IPS-18a (cell line): Measurements from ENCODE around the gene UBN2.

Experiments
- H3K27ac ChIP-seq: one replicate; pipeline ENCODE4 v1.5.1; 2013; ENCODE audit warnings: low read length
- H3K27me3 ChIP-seq: one replicate; pipeline ENCODE4 v1.6.1; 2013; ENCODE audit warnings: mild to moderate bottlenecking, low read length; ENCODE audit not compliant: control insufficient read depth, insufficient read depth
- H3K36me3 ChIP-seq: one replicate; pipeline ENCODE4 v1.6.1; 2013; ENCODE audit warnings: low read depth, low read length; ENCODE audit not compliant: control insufficient read depth
- H3K4me1 ChIP-seq: one replicate; pipeline ENCODE4 v1.6.1; 2013; ENCODE audit warnings: low read depth, low read length; ENCODE audit not compliant: control insufficient read depth
- H3K4me3 ChIP-seq: one replicate; pipeline ENCODE4 v1.5.1; 2013; ENCODE audit warnings: low read length
- H3K9ac ChIP-seq: one replicate; pipeline ENCODE4 v1.6.1; 2013; ENCODE audit warnings: mild to moderate bottlenecking, low read length, moderate library complexity
- H3K9me3 ChIP-seq: one replicate; pipeline ENCODE4 v1.6.1; 2013; ENCODE audit warnings: low read depth, low read length; ENCODE audit not compliant: control insufficient read depth

UBN2 gene

DNA sequence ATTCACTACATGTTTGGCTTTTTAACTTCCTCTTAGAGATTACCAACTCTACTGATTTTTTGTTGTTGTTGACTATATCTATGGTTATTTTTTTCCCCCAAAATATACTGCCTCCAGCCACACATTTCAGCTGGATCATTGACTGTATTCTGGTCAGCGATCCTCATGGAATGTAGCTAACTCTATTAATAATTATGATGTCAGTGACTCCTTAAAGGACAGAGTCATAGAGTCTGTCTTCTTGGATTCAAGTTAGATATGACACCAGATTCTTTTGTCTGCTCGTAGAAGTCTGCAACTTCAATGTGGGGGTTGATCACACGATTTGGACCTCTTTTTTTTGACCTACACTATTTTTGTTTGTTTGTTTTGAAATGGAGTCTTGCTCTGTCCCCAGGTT lies 33.2 kb downstream of the UBN2 start:
- Histone ChIP-seq H3K27ac (no peak overlapping the region), H3K9me3 (no peaks in the 10 kb centered on the region), H3K4me1 (no peaks in the 10 kb centered on the region), H3K27me3 (no peaks in the 10 kb centered on the region), H3K4me3 (no peak overlapping the region), H3K36me3 (peaks cover 53% of the 10 kb centered on the region), H3K9ac (no peak overlapping the region)

GRCh38 chr7:139265673-139266072 lies 34.6 kb downstream of the UBN2 start:
- Histone ChIP-seq H3K9me3 (no peaks in the 10 kb centered on the region), H3K27ac (no peak overlapping the region), H3K9ac (no peak overlapping the region), H3K4me3 (no peak overlapping the region), H3K27me3 (no peaks in the 10 kb centered on the region), H3K36me3 (peaks cover 47% of the 10 kb centered on the region), H3K4me1 (no peaks in the 10 kb centered on the region)

DNA sequence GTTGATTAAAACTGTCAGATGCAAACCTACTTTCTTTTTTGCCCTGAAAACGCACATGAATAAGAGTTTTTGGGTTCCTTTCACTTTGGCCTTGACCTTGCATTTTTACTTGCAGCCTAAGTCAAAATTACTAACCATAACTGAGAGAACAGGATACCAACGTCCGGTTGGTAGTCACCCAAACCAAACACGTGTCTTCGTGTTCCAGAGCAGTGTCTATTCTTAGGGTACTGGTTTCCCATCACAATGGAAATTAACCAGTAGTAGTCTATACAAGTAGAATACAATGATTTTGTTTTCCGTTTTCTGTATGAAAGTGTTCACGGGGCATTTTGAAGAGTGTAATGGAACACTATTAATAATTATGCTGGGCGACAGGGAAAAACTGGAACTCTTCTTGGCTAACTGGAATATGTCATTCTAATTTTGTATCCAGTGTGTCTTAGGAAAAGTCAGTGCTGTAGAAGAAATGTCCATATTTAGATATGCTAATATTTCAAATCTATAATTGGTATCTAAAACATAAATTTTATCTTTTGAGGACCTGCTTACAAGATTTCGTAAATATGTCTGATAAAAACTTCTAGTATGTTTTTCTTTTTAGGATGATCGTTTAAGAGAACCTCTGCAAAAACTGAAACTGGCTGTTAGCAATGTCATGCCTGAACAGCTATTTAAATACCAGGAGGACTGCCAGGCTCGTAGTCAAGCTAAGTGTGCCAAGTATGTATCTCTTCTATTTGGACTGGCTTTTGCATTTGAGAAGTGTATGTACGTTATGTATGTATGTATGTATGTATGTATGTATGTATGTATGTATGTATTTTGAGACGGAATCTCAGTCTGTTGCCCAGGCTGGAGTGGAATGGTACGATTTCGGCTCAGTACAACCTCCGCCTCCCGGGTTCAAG lies 40.9 kb downstream of the UBN2 start:
- Histone ChIP-seq H3K27ac (no peak overlapping the region), H3K27me3 (no peaks in the 10 kb centered on the region), H3K9me3 (no peaks in the 10 kb centered on the region), H3K4me1 (no peaks in the 10 kb centered on the region), H3K4me3 (no peak overlapping the region), H3K9ac (no peak overlapping the region), H3K36me3 (peaks cover 53% of the 10 kb centered on the region)

DNA sequence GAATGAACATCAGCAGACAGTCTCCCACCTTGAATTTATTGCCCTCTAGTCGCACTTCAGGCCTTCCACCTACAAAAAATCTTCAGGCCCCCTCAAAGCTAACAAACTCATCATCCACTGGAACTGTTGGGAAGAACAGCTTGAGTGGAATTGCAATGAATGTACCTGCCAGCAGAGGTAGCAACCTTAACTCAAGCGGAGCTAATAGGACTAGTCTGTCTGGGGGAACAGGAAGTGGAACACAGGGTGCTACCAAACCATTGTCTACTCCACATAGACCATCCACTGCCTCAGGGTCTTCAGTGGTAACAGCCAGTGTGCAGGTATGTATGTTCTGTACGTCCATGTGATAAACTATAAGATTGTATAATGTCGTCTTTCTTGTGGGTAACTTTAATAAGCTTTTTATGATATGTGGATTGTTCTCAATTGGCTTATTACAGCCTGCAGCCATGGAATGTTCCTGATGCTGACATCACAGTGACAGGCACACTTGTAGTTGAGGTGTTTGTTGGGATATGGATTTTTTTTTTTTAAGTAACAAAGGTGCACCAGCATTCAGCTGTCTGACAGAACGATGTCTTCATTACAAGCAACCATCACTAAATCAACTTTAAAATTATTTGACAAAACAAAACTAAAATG lies 53.3 kb downstream of the UBN2 start:
- Histone ChIP-seq H3K9me3 (no peaks in the 10 kb centered on the region), H3K4me3 (no peak overlapping the region), H3K4me1 (no peaks in the 10 kb centered on the region), H3K27me3 (no peaks in the 10 kb centered on the region), H3K36me3 (peaks cover 24% of the 10 kb centered on the region), H3K27ac (no peak overlapping the region), H3K9ac (no peak overlapping the region)

- Histone ChIP-seq H3K27me3 (no peaks in the 10 kb centered on the region), H3K36me3 (peaks cover 19% of the 10 kb centered on the region), H3K9ac (no peak overlapping the region), H3K27ac (no peak overlapping the region), H3K4me3 (no peak overlapping the region), H3K9me3 (no peaks in the 10 kb centered on the region), H3K4me1 (no peaks in the 10 kb centered on the region)
Observed at GRCh38 chr7:139286144-139286543, 55.1 kb downstream of the UBN2 start.

DNA sequence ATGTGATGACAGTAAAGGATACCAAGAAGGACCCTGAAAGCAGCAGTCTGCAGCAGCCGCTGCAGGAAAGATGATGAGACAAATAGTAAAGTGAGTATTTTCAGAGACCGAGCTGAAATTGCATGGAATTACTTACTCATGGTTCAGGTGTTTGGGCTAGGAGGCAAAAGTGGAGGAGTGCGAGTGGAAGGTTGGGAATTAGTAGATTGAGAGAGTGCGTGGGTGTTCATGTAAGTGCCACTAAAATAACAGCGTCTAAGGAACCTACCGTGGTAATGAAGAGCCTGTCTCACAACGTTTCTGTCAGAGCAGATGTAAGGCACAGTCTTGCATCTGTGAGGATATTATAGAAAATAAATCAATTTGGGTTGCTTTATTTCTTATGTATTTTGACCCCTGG lies 61.8 kb downstream of the UBN2 start:
- Histone ChIP-seq H3K36me3 (peaks cover 6% of the 10 kb centered on the region), H3K4me3 (no peak overlapping the region)

GRCh38 chr7:139293534-139293933 lies 62.5 kb downstream of the UBN2 start:
- no peaks in the 10 kb centered on the region for H3K4me1 ChIP-seq
- H3K27me3 ChIP-seq = no peaks in the 10 kb centered on the region
- no peak overlapping the region for H3K9ac ChIP-seq
- no peak overlapping the region for H3K27ac ChIP-seq
- peaks cover 11% of the 10 kb centered on the region for H3K36me3 ChIP-seq
- H3K9me3 ChIP-seq = no peaks in the 10 kb centered on the region
- H3K4me3 ChIP-seq = no peak overlapping the region

More for the DNA sequence above, 61.8 kb downstream of the UBN2 start:
- H3K4me1 ChIP-seq = no peaks in the 10 kb centered on the region
- no peaks in the 10 kb centered on the region for H3K9me3 ChIP-seq
- no peaks in the 10 kb centered on the region for H3K27me3 ChIP-seq
- no peak overlapping the region for H3K9ac ChIP-seq
- H3K27ac ChIP-seq = no peak overlapping the region

DNA sequence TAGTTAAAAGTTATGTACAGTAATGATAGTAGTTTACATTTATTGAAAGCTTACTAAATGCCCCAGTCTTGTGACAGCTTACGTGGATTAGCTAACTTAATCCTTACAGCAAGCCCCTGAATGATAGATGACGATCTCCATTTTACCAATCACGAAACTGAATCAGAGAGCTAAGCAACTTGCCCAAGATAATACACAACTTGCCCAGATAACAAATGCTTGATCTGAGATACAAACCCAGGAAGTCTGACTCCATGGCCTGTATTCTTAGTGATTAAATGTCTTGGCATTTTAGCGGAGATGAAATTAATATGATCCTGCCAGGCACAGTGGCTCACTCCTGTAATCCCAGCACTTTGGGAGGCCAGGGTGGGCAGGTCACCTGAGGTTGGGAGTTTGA lies 63.2 kb downstream of the UBN2 start:
- Histone ChIP-seq H3K36me3 (peaks cover 15% of the 10 kb centered on the region), H3K4me3 (no peak overlapping the region), H3K4me1 (no peaks in the 10 kb centered on the region), H3K27me3 (no peaks in the 10 kb centered on the region), H3K9ac (no peak overlapping the region), H3K27ac (no peak overlapping the region), H3K9me3 (no peaks in the 10 kb centered on the region)

GRCh38 chr7:139294951-139295575 lies 64.0 kb downstream of the UBN2 start:
- Histone ChIP-seq H3K4me3 (no peak overlapping the region), H3K27me3 (no peaks in the 10 kb centered on the region), H3K4me1 (no peaks in the 10 kb centered on the region), H3K27ac (no peak overlapping the region), H3K36me3 (peaks cover 18% of the 10 kb centered on the region), H3K9me3 (no peaks in the 10 kb centered on the region), H3K9ac (no peak overlapping the region)

DNA sequence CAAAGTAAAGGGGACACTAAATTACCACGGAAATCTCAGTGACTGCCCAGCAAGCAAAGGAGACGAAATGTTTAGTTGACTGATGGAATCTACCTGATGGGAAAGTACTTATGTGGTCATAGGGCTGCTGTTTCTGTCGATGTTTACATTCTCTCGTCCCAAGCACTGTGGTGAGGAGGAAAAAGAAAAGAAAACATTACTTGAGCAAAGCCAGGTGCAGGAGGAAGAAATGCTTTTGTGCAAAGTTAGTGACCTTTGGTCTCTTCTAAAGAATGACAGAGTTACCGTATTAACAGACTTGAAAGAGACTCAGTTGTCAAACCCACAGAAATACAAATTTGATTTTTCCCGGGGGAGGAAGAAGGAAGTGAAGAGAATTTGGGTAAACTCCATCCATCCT lies 66.8 kb downstream of the UBN2 start:
- H3K36me3 ChIP-seq = peaks cover 21% of the 10 kb centered on the region
- H3K4me1 ChIP-seq = no peaks in the 10 kb centered on the region
- H3K4me3 ChIP-seq = no peak overlapping the region
- no peaks in the 10 kb centered on the region for H3K27me3 ChIP-seq
- H3K9me3 ChIP-seq = no peaks in the 10 kb centered on the region
- H3K27ac ChIP-seq = no peak overlapping the region
- no peak overlapping the region for H3K9ac ChIP-seq

DNA sequence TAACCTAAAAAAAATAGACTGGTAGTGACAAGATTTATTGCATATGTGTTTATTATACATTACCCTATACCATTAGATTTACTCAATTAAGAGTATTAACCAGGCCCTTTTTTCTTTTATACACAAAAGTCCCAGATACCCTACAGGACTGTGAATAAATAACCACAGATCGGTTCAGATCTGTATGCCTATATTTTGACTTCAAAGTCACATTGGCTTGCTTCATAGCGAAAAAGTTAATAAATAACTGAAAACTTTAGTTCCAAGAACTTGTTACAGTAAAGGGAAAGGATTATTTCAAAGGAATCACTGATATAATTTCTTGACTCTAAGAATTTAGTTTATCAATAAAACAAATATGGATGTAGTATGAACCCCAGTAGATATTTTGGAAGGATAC lies 68.3 kb downstream of the UBN2 start:
- Histone ChIP-seq H3K4me1 (no peaks in the 10 kb centered on the region), H3K27ac (no peak overlapping the region), H3K9ac (no peak overlapping the region), H3K27me3 (no peaks in the 10 kb centered on the region), H3K9me3 (no peaks in the 10 kb centered on the region), H3K36me3 (peaks cover 15% of the 10 kb centered on the region), H3K4me3 (no peak overlapping the region)
